Neural cell (in vitro differentiated cells): ENCODE data around the gene SH3RF2. TPM values are rescaled to one million over a fixed set of nuclear protein-coding genes. Genes with fewer than 3 reads are reported as not detected.

Experiments used
- H2AFZ ChIP-seq: fragments of 200-600, 300-800 bp; sonication (generic), shearing (Covaris generic); 2 replicates; pipeline ENCODE4 v1.6.0; 2014; ENCODE audit warnings: low read depth, mild to moderate bottlenecking, antibody characterized with exemption, low read length, moderate library complexity
- H3F3A ChIP-seq: fragments of 200-600 bp; shearing (Covaris generic); 2 replicates; pipeline ENCODE4 v1.6.1; 2016; ENCODE audit warnings: mild to moderate bottlenecking, moderate library complexity, mixed read lengths, antibody characterized with exemption, low read length; ENCODE audit not compliant: insufficient read depth, poor library complexity, severe bottlenecking
- H3K27ac ChIP-seq: fragments of 200-600, 300-800 bp; sonication (generic), shearing (Covaris generic); 2 replicates; pipeline ENCODE4 v1.5.1; 2014; ENCODE audit warnings: mild to moderate bottlenecking, low read length, moderate library complexity
- H3K27me3 ChIP-seq: fragments of 300-800, 200-600 bp; sonication (generic), shearing (Covaris generic); 2 replicates; pipeline ENCODE4 v1.6.0; 2014; ENCODE audit warnings: mild to moderate bottlenecking, low read depth, low read length, moderate library complexity; ENCODE audit not compliant: insufficient read depth
- H3K36me3 ChIP-seq: fragments of 300-800, 200-600 bp; sonication (generic), shearing (Covaris generic); 2 replicates; pipeline ENCODE4 v1.5.1; 2014; ENCODE audit warnings: mild to moderate bottlenecking, antibody characterized with exemption, low read length, moderate library complexity; ENCODE audit not compliant: insufficient read depth
- H3K4me2 ChIP-seq: fragments of 300-800, 200-600 bp; sonication (generic), shearing (Covaris generic); 2 replicates; pipeline ENCODE4 v1.6.0; 2014; ENCODE audit warnings: mild to moderate bottlenecking, low read length
- H3K4me3 ChIP-seq: fragments of 300-800, 200-600 bp; sonication (generic), shearing (Covaris generic); 2 replicates; pipeline ENCODE4 v1.5.1; 2014; ENCODE audit warnings: mild to moderate bottlenecking, low read length, moderate library complexity
- H3K79me2 ChIP-seq: fragments of 200-600 bp; shearing (Covaris generic); replicated peaks from 2 replicates; pipeline ENCODE4 v1.6.0; 2014; ENCODE audit warnings: mild to moderate bottlenecking, low read length, moderate library complexity; ENCODE audit not compliant: insufficient read depth
- H3K9ac ChIP-seq: fragments of 300-800, 200-600 bp; sonication (generic), shearing (Covaris generic); 2 replicates; pipeline ENCODE4 v1.6.1; 2016; ENCODE audit warnings: mild to moderate bottlenecking, low read length, mixed read lengths
- H3K9me2 ChIP-seq: fragments of 200-600 bp; shearing (Covaris generic); 2 replicates; pipeline ENCODE4 v1.6.1; 2016; ENCODE audit warnings: mild to moderate bottlenecking, low read length, mixed read lengths; ENCODE audit not compliant: insufficient read depth
- H3K9me3 ChIP-seq: fragments of 200-600, 300-800 bp; sonication (generic), shearing (Covaris generic); 2 replicates; pipeline ENCODE4 v1.6.1; 2016; ENCODE audit warnings: mild to moderate bottlenecking, mixed run types, low read length, moderate library complexity, mixed read lengths
- H4K20me1 ChIP-seq: fragments of 200-600 bp; shearing (Covaris generic); 2 replicates; pipeline ENCODE4 v1.6.1; 2016; ENCODE audit warnings: mild to moderate bottlenecking, mixed run types; ENCODE audit not compliant: insufficient read depth
- EP300 ChIP-seq: fragments of 450-650 bp; conservative IDR thresholded peaks from 2 replicates; pipeline ENCODE4 v1.6.1; 2014; ENCODE audit warnings: antibody characterized with exemption, mild to moderate bottlenecking, moderate library complexity; ENCODE audit not compliant: poor library complexity, severe bottlenecking
- EZH2 ChIP-seq: fragments of 200-600, 300-800 bp; shearing (Covaris generic), sonication (generic); IDR thresholded peaks from 2 replicates; pipeline ENCODE4 v1.6.1; 2014; ENCODE audit warnings: antibody characterized with exemption, low read length, borderline replicate concordance, mild to moderate bottlenecking; ENCODE audit not compliant: insufficient read depth, poor library complexity, severe bottlenecking
- MXI1 ChIP-seq: fragments of 450-650 bp; conservative IDR thresholded peaks from 2 replicates; pipeline ENCODE4 v1.6.1; 2014; ENCODE audit warnings: antibody characterized with exemption, mild to moderate bottlenecking; ENCODE audit not compliant: poor library complexity, severe bottlenecking
- POLR2AphosphoS5 ChIP-seq: IDR thresholded peaks from 2 replicates; pipeline ENCODE4 v1.6.1; 2012
- RAD21 ChIP-seq: fragments of 450-650 bp; conservative IDR thresholded peaks from 2 replicates; pipeline ENCODE4 v1.6.1; 2014; ENCODE audit warnings: antibody characterized with exemption, mild to moderate bottlenecking, moderate library complexity
- SMC3 ChIP-seq: fragments of 450-650 bp; conservative IDR thresholded peaks from 2 replicates; pipeline ENCODE4 v1.6.1; 2014; ENCODE audit warnings: antibody characterized with exemption, mild to moderate bottlenecking, moderate library complexity; ENCODE audit not compliant: poor library complexity
- TAF1 ChIP-seq: IDR thresholded peaks from 2 replicates; pipeline ENCODE4 v1.6.1; 2012; ENCODE audit warnings: low read depth
- polyA plus RNA-seq: library from polyadenylated mRNA; depleted of rRNA; stranded (reverse); fragments of >200 nt; gene quantifications from 2 replicates; pipeline ENCODE4 v1.2.3, GENCODE V29; 2014
- TF ChIP-seq, protein P1 (sequence below): fragments of 450-650 bp; IDR thresholded peaks from 2 replicates; pipeline ENCODE4 v1.5.1; 2014; ENCODE audit warnings: antibody characterized with exemption, mild to moderate bottlenecking, moderate library complexity; ENCODE audit not compliant: poor library complexity, severe bottlenecking
- TF ChIP-seq, protein P2 (sequence below): IDR thresholded peaks from 2 replicates; pipeline ENCODE4 v1.6.1; 2012; ENCODE audit warnings: borderline replicate concordance

SH3RF2 gene
- polyA plus RNA-seq, 1 donor from 2014 or later = not detected

DNA sequence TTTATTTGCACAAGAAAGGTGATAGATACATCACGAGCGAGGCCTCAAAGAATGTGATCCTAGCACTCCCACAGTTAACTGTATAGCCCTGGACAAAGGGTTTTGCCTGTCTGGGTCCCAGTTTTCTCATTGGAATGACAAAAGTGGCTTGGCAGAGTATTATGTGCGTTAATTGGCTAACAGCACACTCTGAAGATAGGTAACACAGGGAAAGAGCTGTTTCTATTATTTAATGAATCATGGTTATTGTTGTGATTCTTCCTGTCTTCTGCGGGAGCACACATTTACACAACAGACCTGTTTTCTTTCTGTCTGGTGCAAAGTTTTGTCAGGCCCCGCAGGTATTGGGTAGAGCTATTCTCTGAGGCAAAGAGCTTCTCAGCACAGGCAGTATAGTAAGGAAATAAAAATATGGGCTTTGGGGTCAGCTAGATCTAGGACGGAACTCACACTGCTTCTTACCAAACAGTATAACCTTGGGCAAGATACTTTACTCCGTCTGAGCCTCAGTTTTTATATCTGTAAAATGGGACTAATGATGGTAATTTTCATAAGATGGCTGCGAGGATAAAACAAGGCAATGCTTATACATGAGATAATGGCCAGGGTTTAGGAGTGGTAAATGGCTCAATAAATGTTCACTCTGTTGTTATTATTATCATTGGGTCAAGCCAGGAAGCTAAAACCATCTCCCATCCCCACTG is 90.1 kb downstream of the SH3RF2 start:
- no peak overlapping the region for H3K9ac ChIP-seq
- H3K36me3 ChIP-seq = no peaks in the 10 kb centered on the region
- H4K20me1 ChIP-seq = no peaks in the 10 kb centered on the region
- H3K79me2 ChIP-seq = no peaks in the 10 kb centered on the region
- H3K9me2 ChIP-seq = no peaks in the 10 kb centered on the region
- TF ChIP-seq POLR2AphosphoS5 (no peak), EZH2 (no peak), SMC3 (no peak), RAD21 (no peak), TAF1 (no peak), EP300 (no peak), MXI1 (no peak)
- TF ChIP-seq, protein P1, sequence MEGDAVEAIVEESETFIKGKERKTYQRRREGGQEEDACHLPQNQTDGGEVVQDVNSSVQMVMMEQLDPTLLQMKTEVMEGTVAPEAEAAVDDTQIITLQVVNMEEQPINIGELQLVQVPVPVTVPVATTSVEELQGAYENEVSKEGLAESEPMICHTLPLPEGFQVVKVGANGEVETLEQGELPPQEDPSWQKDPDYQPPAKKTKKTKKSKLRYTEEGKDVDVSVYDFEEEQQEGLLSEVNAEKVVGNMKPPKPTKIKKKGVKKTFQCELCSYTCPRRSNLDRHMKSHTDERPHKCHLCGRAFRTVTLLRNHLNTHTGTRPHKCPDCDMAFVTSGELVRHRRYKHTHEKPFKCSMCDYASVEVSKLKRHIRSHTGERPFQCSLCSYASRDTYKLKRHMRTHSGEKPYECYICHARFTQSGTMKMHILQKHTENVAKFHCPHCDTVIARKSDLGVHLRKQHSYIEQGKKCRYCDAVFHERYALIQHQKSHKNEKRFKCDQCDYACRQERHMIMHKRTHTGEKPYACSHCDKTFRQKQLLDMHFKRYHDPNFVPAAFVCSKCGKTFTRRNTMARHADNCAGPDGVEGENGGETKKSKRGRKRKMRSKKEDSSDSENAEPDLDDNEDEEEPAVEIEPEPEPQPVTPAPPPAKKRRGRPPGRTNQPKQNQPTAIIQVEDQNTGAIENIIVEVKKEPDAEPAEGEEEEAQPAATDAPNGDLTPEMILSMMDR = no peak
- TF ChIP-seq, protein P2, sequence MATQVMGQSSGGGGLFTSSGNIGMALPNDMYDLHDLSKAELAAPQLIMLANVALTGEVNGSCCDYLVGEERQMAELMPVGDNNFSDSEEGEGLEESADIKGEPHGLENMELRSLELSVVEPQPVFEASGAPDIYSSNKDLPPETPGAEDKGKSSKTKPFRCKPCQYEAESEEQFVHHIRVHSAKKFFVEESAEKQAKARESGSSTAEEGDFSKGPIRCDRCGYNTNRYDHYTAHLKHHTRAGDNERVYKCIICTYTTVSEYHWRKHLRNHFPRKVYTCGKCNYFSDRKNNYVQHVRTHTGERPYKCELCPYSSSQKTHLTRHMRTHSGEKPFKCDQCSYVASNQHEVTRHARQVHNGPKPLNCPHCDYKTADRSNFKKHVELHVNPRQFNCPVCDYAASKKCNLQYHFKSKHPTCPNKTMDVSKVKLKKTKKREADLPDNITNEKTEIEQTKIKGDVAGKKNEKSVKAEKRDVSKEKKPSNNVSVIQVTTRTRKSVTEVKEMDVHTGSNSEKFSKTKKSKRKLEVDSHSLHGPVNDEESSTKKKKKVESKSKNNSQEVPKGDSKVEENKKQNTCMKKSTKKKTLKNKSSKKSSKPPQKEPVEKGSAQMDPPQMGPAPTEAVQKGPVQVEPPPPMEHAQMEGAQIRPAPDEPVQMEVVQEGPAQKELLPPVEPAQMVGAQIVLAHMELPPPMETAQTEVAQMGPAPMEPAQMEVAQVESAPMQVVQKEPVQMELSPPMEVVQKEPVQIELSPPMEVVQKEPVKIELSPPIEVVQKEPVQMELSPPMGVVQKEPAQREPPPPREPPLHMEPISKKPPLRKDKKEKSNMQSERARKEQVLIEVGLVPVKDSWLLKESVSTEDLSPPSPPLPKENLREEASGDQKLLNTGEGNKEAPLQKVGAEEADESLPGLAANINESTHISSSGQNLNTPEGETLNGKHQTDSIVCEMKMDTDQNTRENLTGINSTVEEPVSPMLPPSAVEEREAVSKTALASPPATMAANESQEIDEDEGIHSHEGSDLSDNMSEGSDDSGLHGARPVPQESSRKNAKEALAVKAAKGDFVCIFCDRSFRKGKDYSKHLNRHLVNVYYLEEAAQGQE = no peak
- H3K9me3 ChIP-seq = no peaks in the 10 kb centered on the region
- no peaks in the 10 kb centered on the region for H3K27me3 ChIP-seq
- no peak overlapping the region for H3K4me2 ChIP-seq
- H3K27ac ChIP-seq = no peak overlapping the region
- no peak overlapping the region for H3K4me3 ChIP-seq
- no peak overlapping the region for H2AFZ ChIP-seq
- H3F3A ChIP-seq = no peaks in the 10 kb centered on the region

DNA sequence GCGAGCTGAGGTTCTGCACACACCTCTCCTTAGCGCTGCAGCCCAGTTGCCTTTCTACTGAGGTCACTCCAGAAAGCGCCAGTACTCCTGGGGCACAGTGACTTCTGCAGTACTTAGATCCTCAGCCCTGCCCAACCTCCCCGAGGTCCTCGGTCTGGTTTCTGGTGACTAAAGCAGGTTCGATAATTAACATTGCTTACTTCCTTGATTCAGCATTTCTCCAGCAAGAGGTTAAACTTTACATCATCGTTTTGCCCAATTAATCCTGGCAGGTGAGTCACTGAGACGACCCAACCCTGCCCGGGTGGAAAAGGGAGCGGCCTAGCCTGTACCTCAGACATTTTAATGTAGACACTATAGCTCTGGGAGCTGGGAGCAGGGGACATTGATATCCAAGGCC is 91.4 kb downstream of the SH3RF2 start:
- Histone ChIP-seq H3K9ac (no peak overlapping the region), H3K27ac (no peak overlapping the region), H3K4me2 (no peak overlapping the region), H3K79me2 (no peaks in the 10 kb centered on the region), H3K4me3 (no peak overlapping the region), H3K36me3 (no peaks in the 10 kb centered on the region), H2AFZ (no peak overlapping the region), H4K20me1 (no peaks in the 10 kb centered on the region), H3F3A (no peaks in the 10 kb centered on the region), H3K27me3 (no peaks in the 10 kb centered on the region), H3K9me3 (no peaks in the 10 kb centered on the region), H3K9me2 (no peaks in the 10 kb centered on the region)
- TF ChIP-seq, protein P1 = no peak
- TF ChIP-seq POLR2AphosphoS5 (no peak), SMC3 (no peak), TAF1 (no peak), RAD21 (no peak), EP300 (no peak), MXI1 (no peak), EZH2 (no peak)
- TF ChIP-seq, protein P2 = no peak
